Activated CD8-positive, alpha-beta T cell treated with anti-CD3 and anti-CD28 coated beads for 36 hours (primary cell): ENCODE results near the gene PLSCR5. TPM values are rescaled to one million over a fixed set of nuclear protein-coding genes. Genes with fewer than 3 reads are reported as not detected.

ENCODE experiments used
- ATAC-seq: fragments of 200-7000 bp; cut with Tn5 transposase; one replicate; pipeline ENCODE4 v1.10.0; 2021; ENCODE audit warnings: mild to moderate bottlenecking, moderate library complexity
- CTCF ChIA-PET: fragments of 350-600 bp; sonication (Branson Sonifier 250); formaldehyde crosslinking; loops from one replicate; lab custom pipeline; 2021; ENCODE audit warnings: antibody characterized with exemption; lab: Charles Lee
- POLR2A ChIA-PET: fragments of 350-600 bp; sonication (Branson Sonifier 250); formaldehyde crosslinking; loops from one replicate; lab custom pipeline; 2021; ENCODE audit warnings: antibody characterized with exemption; lab: Charles Lee
- DNase-seq: peaks from one replicate; pipeline ENCODE4 v3.0.0-alpha.2; 2020
- H3K27ac Mint-ChIP-seq: one replicate; pipeline ENCODE4 v1.8.0; 2021; ENCODE audit warnings: mild to moderate bottlenecking, mixed read lengths
- H3K27me3 Mint-ChIP-seq: one replicate; pipeline ENCODE4 v1.8.0; 2021; ENCODE audit warnings: mixed read lengths
- H3K36me3 Mint-ChIP-seq: one replicate; pipeline ENCODE4 v1.8.0; 2021; ENCODE audit warnings: low read depth, mixed read lengths
- H3K4me1 Mint-ChIP-seq: one replicate; pipeline ENCODE4 v1.8.0; 2021; ENCODE audit warnings: low read depth, mixed read lengths
- H3K4me3 Mint-ChIP-seq: one replicate; pipeline ENCODE4 v1.8.0; 2021; ENCODE audit warnings: mild to moderate bottlenecking, moderate library complexity, mixed read lengths
- H3K9me3 Mint-ChIP-seq: one replicate; pipeline ENCODE4 v1.8.0; 2021; ENCODE audit warnings: mixed read lengths
- CTCF ChIP-seq: fragments of 200-600 bp; IDR thresholded peaks from one replicate; pipeline ENCODE4 v1.8.0; 2022; ENCODE audit warnings: antibody characterized with exemption, mild to moderate bottlenecking
- intact Hi-C: fragments of 100-400 bp; cut with micrococcal nuclease; formaldehyde crosslinking; loops from one replicate; pipeline ENCODE4 v1.10.0; 2022
- total RNA-seq, 2 experiments: library from RNA; stranded (reverse); gene quantifications; one replicate each; pipeline ENCODE4 v1.2.3, GENCODE V29; 2021

Gene PLSCR5
- total RNA-seq, result not detected

GRCh38 chr3:146605106-146605505, at the start of gene PLSCR5:
TSS of gene PLSCR5 (minus strand) at chr3:146605346. CDS start at chr3:146605212, 134 bp downstream.
- DNase-seq (no peak), ATAC-seq (no peak)
- Mint-ChIP-seq H3K27ac (no peak within 1 kb of the TSS), H3K27me3 (peaks cover 7% of the 10 kb centered on the region), H3K9me3 (no peaks in the 10 kb centered on the region), H3K36me3 (no peaks in the 10 kb centered on the region), H3K4me1 (no peaks in the 10 kb centered on the region), H3K4me3 (no peak within 1 kb of the TSS)
- no peak for TF ChIP-seq CTCF
- CTCF ChIA-PET, result no interaction called here
- intact Hi-C loops, result no loop called here
- POLR2A ChIA-PET, result no interaction called here

- no peak for TF ChIP-seq CTCF
- H3K36me3 Mint-ChIP-seq, result no peaks in the 10 kb centered on the region
- no peak overlapping the region for H3K4me3 Mint-ChIP-seq
- intact Hi-C loops, result no loop called here
- no peaks in the 10 kb centered on the region for H3K9me3 Mint-ChIP-seq
- no peak for DNase-seq
- ChIA-PET CTCF (no interaction called here), POLR2A (no interaction called here)
- no peak for ATAC-seq
- no peak overlapping the region for H3K27ac Mint-ChIP-seq
- no peaks in the 10 kb centered on the region for H3K4me1 Mint-ChIP-seq
- H3K27me3 Mint-ChIP-seq, result no peaks in the 10 kb centered on the region
Measured at GRCh38 chr3:146653978-146654377, 48.8 kb upstream of the PLSCR5 start.

GRCh38 chr3:146650691-146651442, 45.7 kb upstream of the PLSCR5 start:
- H3K4me3 Mint-ChIP-seq, result no peak overlapping the region
- CTCF ChIA-PET, result interaction anchor here (1.9 kb wide), 1 partner anchor 10 kb away, joined by 5 read pairs; no protein-coding TSS in a partner anchor
- H3K4me1 Mint-ChIP-seq, result no peaks in the 10 kb centered on the region
- no peak for ATAC-seq
- intact Hi-C loops, result no loop called here
- H3K27ac Mint-ChIP-seq, result no peak overlapping the region
- H3K36me3 Mint-ChIP-seq, result no peaks in the 10 kb centered on the region
- H3K27me3 Mint-ChIP-seq, result no peaks in the 10 kb centered on the region
- no peak for DNase-seq
- no peaks in the 10 kb centered on the region for H3K9me3 Mint-ChIP-seq
- TF ChIP-seq CTCF, result no peak
- POLR2A ChIA-PET, result no interaction called here

- Mint-ChIP-seq H3K27ac (no peak overlapping the region), H3K4me3 (no peak overlapping the region), H3K9me3 (no peaks in the 10 kb centered on the region), H3K27me3 (peaks cover 2% of the 10 kb centered on the region), H3K36me3 (no peaks in the 10 kb centered on the region), H3K4me1 (no peaks in the 10 kb centered on the region)
- ChIA-PET CTCF (interaction anchor here (1.2 kb wide), 1 partner anchor 36 kb away, joined by 3 read pairs; no protein-coding TSS in a partner anchor), POLR2A (no interaction called here)
- DNase-seq (no peak), ATAC-seq (no peak)
- intact Hi-C loops, result no loop called here
- no peak for TF ChIP-seq CTCF
Measured at GRCh38 chr3:146646261-146646660, 41.1 kb upstream of the PLSCR5 start.
